ENCODE results near the gene CACNA1H. TPM values are rescaled to one million over a fixed set of nuclear protein-coding genes. Genes with fewer than 3 reads are reported as not detected.
"Not testable (repeated sequence)": the region's sequence is repeated elsewhere in the genome, so short reads cannot be mapped to it uniquely, and the experiment has no call there.

CACNA1H gene
- total RNA-seq, 2 experiments from 2014 or later, result 0.86 to 0.98 TPM

DNA sequence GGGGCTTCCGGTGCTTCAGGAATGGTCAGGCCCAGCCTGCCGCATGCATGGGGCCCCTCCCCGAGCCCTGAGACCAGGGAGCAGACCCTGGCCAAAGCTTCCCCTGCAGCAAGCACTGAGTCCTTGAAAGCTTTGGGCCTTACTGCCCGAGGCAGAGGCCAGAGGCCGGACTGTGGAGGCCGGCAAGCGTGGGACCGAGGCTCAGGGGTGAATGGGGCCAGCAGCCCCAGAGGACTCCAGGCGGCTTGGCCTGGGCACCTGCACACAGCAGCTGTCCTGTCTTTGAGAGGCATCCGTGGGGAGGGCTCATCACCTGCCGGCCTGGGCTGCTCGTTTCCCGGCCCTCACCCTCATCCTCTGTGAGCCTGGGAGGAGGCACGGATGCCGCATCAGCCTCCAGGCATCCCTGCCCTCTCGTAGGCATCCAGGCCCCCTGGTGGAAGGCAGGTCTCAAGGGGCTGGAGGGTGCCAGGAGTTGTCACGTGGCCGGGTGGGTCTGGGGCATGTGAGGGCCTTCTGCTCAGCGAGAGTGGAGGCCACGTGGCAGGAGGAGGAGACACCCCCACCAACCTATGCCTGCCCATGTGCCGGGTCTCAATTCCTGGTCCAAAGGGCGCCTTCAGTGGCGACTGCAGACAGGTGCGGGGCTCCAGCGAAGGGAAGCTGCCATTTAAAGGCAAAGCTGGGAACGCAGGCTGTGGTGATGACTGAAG is 31.4 kb downstream of the CACNA1H start:
- Mint-ChIP-seq H3K9me3 (ENCODE audit: low read depth) (no peaks in the 10 kb centered on the region), H3K27me3 (no peaks in the 10 kb centered on the region), H3K4me1 (no peaks in the 10 kb centered on the region), H3K36me3 (ENCODE audit: low read depth) (no peaks in the 10 kb centered on the region), H3K4me3 (no peak overlapping the region), H3K27ac (no peak overlapping the region)
- intact Hi-C loops (cut with DNase I, micrococcal nuclease), result no loop called here
- ChIA-PET CTCF (no interaction called here), POLR2A (no interaction called here)
- no peak for DNase-seq
- no peak for ATAC-seq

DNA sequence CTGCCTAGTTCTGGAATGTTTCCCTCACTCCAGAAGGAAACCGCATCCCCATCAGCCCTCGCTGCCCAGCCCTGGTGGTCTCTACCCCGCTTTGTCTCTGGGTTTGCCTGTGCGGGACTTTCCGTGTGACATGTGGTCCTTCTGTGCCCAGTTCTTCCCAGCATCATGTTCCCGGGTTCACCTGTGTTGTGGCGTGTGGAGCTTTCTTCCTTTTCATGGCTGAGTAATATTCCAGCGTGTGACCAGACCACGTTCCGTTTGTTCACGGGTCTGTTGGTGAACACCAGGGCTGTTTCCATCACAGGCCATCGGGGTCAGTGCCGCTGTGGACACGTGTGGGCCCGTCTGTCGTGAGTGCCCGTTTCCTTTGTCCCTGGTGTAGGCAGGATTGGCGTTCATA is 32.1 kb downstream of the CACNA1H start:
- Mint-ChIP-seq H3K4me1 (no peaks in the 10 kb centered on the region), H3K9me3 (ENCODE audit: low read depth) (no peaks in the 10 kb centered on the region), H3K36me3 (ENCODE audit: low read depth) (no peaks in the 10 kb centered on the region), H3K27ac (no peak overlapping the region), H3K27me3 (no peaks in the 10 kb centered on the region), H3K4me3 (no peak overlapping the region)
- ChIA-PET CTCF (no interaction called here), POLR2A (no interaction called here)
- intact Hi-C loops (cut with DNase I, micrococcal nuclease), result no loop called here
- DNase-seq (no peak), ATAC-seq (no peak)

DNA sequence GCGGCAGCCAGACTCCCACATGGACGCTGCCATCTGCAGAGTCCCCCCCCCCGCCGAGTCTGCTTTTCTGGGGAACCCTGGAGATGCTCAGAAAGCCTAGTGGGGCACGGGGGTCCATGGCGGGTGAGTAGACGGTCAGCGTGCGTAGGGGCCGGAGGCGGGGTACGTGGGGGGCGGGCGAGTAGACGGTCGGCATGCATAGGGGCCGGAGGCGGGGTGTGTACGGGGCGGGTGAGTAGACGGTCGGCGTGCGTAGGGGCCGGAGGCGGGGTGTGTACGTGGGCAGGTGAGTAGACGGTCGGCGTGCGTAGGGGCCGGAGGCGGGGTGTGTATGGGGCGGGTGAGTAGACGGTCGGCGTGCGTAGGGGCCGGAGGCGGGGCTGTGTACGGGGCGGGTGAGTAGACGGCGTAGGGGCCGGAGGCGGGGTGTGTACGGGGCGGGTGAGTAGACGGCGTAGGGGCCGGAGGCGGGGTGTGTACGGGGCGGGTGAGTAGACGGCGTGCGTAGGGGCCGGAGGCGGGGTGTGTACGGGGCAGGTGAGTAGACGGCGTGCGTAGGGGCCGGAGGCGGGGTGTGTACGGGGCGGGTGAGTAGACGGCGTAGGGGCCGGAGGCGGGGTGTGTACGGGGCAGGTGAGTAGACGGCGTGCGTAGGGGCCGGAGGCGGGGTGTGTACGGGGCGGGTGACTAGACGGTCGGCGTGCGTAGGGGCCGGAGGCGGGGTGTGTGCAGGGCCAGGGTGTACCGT is 32.7 kb downstream of the CACNA1H start:
- POLR2A ChIA-PET; H3K4me3 Mint-ChIP-seq; DNase-seq; H3K4me1 Mint-ChIP-seq; H3K9me3 Mint-ChIP-seq (ENCODE audit: low read depth); H3K27ac Mint-ChIP-seq; intact Hi-C loops (cut with DNase I, micrococcal nuclease); H3K36me3 Mint-ChIP-seq (ENCODE audit: low read depth); CTCF ChIA-PET; H3K27me3 Mint-ChIP-seq; ATAC-seq: not testable (repeated sequence)

DNA sequence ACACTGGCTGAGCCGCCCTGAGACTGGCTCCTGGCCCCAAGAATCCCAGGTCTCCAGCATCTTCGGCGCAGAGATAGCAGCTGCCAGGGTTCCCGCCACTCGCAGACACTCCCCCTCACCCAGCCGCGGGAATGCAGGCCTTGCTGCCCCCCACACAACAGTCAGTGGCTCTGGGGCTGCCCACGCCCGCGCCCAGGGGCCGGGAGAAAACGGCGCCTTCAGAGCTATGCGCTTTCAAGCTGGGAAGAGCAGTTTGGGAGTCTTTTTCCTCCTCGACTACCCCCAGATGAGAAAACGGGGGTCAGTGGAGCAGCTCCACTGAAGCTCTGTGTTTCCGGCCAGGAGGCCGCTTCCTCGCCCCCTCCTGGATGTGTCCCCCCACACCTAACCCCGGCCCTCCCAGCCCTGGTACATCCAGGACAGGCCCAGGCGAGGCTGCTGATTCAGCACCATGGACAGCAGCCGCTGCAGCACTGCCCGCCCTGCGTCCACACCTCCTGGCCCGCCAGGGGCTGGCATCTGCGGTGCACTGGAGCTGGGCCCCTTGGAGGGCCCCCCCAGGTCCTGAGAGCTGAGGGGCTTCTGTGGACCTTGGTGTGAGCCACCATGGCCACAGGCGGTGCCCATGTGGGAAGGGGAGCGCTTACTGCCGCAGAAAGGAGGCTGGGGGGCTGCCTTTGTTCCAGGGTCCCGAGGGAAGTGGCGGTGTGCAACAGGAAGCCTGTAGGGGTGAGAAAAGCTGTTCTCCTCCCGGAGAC is 35.7 kb downstream of the CACNA1H start:
- intact Hi-C loops (cut with DNase I, micrococcal nuclease), result no loop called here

DNA sequence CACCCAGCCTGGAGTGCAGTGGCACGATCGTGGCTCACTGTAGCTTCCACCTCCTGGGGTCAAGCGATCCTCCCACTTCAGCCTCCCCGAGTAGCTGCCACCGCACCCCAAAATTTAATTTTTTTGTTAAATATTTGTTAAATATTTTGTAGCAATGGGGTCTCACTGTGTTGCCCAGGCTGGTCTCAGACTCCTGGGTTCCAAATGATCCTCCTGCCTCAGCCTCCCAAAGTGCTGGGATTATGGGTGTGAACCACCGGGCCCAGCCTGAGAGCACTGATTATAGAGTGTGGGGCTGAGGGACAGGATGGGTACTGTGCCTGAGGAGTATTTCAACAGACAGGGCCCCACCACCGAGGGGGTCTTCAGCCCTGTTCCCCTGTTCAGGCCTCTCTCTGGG is 36.5 kb downstream of the CACNA1H start:
- DNase-seq (no peak), ATAC-seq (no peak)
- H3K4me1 Mint-ChIP-seq, result no peaks in the 10 kb centered on the region
- no peak overlapping the region for H3K27ac Mint-ChIP-seq
- no peaks in the 10 kb centered on the region for H3K9me3 Mint-ChIP-seq (ENCODE audit: low read depth)
- POLR2A ChIA-PET, result no interaction called here
- no peak overlapping the region for H3K4me3 Mint-ChIP-seq
- H3K36me3 Mint-ChIP-seq (ENCODE audit: low read depth), result no peaks in the 10 kb centered on the region
- intact Hi-C loops (cut with DNase I, micrococcal nuclease), result no loop called here
- CTCF ChIA-PET, result no interaction called here
- H3K27me3 Mint-ChIP-seq, result no peaks in the 10 kb centered on the region

More for the DNA sequence above, 35.7 kb downstream of the CACNA1H start:
- Mint-ChIP-seq H3K27ac (no peak overlapping the region), H3K4me1 (no peaks in the 10 kb centered on the region), H3K4me3 (no peak overlapping the region), H3K9me3 (ENCODE audit: low read depth) (no peaks in the 10 kb centered on the region), H3K27me3 (no peaks in the 10 kb centered on the region), H3K36me3 (ENCODE audit: low read depth) (no peaks in the 10 kb centered on the region)
- CTCF ChIA-PET, result interaction anchor here (0.8 kb wide), 1 partner anchor 253 kb away, joined by 3 read pairs; no protein-coding TSS in a partner anchor
- POLR2A ChIA-PET, result no interaction called here
- ATAC-seq (peak; percentile 64), DNase-seq (peak; percentile 72)

DNA sequence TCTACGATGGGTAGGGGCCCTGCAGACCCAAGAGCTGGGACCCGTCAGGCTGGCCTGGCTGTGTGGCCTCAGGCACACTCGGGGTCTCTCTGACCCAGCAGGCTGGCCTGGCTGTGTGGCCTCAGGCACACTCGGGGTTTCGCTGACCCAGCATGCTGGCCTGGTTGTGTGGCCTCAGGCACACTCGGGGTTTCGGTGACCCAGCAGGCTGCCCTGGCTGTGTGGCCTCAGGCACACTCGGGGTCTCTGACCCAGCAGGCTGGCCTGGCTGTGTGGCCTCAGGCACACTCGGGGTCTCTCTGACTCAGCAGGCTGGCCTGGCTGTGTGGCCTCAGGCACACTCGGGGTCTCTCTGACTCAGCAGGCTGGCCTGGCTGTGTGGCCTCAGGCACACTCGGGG is 37.9 kb downstream of the CACNA1H start:
- H3K27ac Mint-ChIP-seq; POLR2A ChIA-PET; DNase-seq; ATAC-seq; H3K36me3 Mint-ChIP-seq (ENCODE audit: low read depth); H3K9me3 Mint-ChIP-seq (ENCODE audit: low read depth); H3K27me3 Mint-ChIP-seq; CTCF ChIA-PET; H3K4me1 Mint-ChIP-seq; H3K4me3 Mint-ChIP-seq: not testable (repeated sequence)
- intact Hi-C loops (cut with DNase I, micrococcal nuclease), result loop anchor here in 1 of 2 experiments (5.0 kb wide), 1 partner anchor 378 kb away; no protein-coding TSS in a partner anchor

DNA sequence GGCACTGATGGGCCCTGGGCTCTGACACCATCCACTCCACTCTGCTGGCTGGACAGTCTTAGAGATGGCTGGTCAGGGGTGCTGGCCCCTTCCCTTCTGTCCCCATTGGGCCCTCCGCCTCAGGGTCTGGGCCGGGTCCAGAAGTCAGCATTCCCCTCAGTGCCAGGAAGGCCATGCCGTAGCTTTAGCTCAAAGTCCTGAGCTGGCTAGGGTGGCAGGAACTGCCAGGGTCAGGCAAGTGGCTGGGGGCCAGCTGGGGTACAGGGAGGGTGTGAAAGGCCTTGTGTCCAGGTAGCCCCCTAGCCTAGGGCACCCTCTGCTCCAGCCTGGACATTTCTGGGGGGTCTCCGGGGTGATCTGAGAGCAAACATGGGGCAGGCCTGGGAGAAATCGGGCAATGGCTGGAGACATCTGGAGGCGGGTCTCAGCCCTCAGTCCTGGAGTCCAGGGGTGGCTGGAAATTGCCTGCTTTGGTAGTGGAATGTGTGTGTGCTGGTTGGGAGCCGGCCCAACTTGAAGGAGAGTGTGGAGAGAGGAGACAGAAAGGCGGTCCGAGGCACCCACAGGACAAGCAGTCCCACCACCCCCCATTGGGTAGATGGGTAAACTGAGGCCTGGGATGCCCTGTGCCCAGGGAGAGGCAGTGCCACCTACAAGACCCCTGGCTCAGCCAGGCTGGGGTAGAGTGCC is 39.6 kb downstream of the CACNA1H start:
- DNase-seq (no peak), ATAC-seq (no peak)
- Mint-ChIP-seq H3K4me3 (no peak overlapping the region), H3K4me1 (no peaks in the 10 kb centered on the region), H3K36me3 (ENCODE audit: low read depth) (no peaks in the 10 kb centered on the region), H3K9me3 (ENCODE audit: low read depth) (no peaks in the 10 kb centered on the region), H3K27me3 (no peaks in the 10 kb centered on the region), H3K27ac (no peak overlapping the region)
- POLR2A ChIA-PET, result no interaction called here
- intact Hi-C loops (cut with DNase I, micrococcal nuclease), result loop anchor here in 1 of 2 experiments (5.0 kb wide), 1 partner anchor 380 kb away; no protein-coding TSS in a partner anchor
- CTCF ChIA-PET, result interaction anchor here (0.6 to 0.8 kb wide), 2 partner anchors 48 to 145 kb away, joined by 3 read pairs; no protein-coding TSS in a partner anchor

DNA sequence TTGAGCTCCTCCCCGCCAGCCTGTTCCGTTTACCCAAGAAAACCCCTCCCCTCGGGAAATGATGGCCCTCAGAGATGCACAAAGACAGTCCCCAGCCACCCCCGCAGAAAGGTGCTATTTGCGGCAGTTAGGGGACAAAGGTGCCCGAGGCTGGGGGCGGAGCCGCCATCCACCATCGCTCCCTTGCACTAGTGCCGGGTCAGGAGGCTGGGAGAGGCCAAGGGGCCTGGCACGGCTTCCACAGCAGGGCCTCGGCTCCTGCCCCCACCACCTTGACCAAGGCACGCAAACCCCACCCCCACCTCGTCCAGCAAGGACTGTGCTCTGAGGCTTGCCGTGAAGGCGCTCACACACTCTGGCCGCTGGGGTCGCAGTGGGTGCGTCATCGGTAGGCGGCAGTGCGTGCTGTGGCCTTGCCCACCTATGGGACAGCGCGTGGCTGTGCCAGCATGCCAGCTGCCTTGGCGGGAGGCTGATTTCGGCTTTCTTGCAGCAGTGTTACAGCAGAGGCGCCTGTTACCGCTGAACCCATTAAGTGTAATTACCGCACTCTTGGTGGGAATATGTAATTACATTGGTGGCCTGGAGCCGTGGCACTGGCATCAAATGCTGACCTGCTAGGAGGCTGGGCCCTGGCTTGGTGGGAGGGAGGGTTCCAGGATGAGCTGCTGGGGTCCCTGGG is 40.4 kb downstream of the CACNA1H start:
- H3K36me3 Mint-ChIP-seq (ENCODE audit: low read depth), result no peaks in the 10 kb centered on the region
- DNase-seq (no peak), ATAC-seq (no peak)
- H3K27ac Mint-ChIP-seq, result no peak overlapping the region
- no peak overlapping the region for H3K4me3 Mint-ChIP-seq
- CTCF ChIA-PET, result interaction anchor here (0.6 kb wide), 1 partner anchor 146 kb away, joined by 3 read pairs; no protein-coding TSS in a partner anchor
- H3K27me3 Mint-ChIP-seq, result no peaks in the 10 kb centered on the region
- POLR2A ChIA-PET, result no interaction called here
- intact Hi-C loops (cut with DNase I, micrococcal nuclease), result loop anchor here in 1 of 2 experiments (5.0 kb wide), 1 partner anchor 381 kb away; no protein-coding TSS in a partner anchor
- H3K9me3 Mint-ChIP-seq (ENCODE audit: low read depth), result no peaks in the 10 kb centered on the region
- H3K4me1 Mint-ChIP-seq, result no peaks in the 10 kb centered on the region

DNA sequence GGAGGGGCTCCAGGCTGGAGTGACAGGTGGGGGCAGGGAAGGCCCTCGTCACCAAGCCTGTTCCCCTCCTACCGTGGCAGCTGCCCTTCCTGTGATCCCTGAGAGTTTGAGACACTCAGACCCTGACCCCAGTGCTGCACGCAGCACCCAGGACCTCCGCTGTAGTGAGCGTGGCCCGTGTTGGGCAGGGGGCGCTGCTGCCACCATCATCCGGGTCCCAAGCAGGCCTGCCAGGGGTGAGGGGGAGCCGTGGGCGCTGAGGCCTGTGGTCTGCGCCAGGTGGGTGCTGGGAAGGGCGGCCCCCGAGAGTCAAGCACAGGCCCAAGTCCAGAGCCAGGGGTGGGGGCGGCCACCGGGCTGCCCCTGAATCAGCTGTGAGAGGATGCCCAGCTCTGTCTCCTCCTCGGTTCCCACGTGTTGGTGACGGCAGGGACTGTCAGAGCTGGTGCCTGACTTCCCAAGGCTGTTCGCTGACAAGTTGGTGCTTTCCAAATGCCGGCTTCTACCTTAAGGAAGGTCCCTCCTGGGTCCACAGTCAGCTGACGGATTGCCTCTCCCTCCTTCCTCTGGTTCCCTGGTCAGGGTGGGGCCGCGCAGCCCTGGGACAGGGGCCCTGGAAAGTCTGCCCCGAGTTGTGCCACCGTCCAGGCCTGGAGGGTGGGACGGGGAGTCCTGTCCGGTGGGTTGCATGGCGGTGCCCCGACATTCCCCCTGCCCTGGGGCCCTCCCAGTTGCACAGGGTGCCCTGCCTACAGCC is 41.1 kb downstream of the CACNA1H start:
- ChIA-PET POLR2A (interaction anchor here (0.6 kb wide), 1 partner anchor 230 kb away, joined by 4 read pairs; no protein-coding TSS in a partner anchor), CTCF (no interaction called here)
- no peak for ATAC-seq
- H3K9me3 Mint-ChIP-seq (ENCODE audit: low read depth), result no peaks in the 10 kb centered on the region
- H3K4me3 Mint-ChIP-seq, result no peak overlapping the region
- H3K27ac Mint-ChIP-seq, result no peak overlapping the region
- no peaks in the 10 kb centered on the region for H3K36me3 Mint-ChIP-seq (ENCODE audit: low read depth)
- intact Hi-C loops (cut with DNase I, micrococcal nuclease), result loop anchor here (1.0 to 5.0 kb wide), 4 partner anchors 87 to 382 kb away; no protein-coding TSS in a partner anchor
- H3K4me1 Mint-ChIP-seq, result no peaks in the 10 kb centered on the region
- no peak for DNase-seq
- H3K27me3 Mint-ChIP-seq, result no peaks in the 10 kb centered on the region

DNA sequence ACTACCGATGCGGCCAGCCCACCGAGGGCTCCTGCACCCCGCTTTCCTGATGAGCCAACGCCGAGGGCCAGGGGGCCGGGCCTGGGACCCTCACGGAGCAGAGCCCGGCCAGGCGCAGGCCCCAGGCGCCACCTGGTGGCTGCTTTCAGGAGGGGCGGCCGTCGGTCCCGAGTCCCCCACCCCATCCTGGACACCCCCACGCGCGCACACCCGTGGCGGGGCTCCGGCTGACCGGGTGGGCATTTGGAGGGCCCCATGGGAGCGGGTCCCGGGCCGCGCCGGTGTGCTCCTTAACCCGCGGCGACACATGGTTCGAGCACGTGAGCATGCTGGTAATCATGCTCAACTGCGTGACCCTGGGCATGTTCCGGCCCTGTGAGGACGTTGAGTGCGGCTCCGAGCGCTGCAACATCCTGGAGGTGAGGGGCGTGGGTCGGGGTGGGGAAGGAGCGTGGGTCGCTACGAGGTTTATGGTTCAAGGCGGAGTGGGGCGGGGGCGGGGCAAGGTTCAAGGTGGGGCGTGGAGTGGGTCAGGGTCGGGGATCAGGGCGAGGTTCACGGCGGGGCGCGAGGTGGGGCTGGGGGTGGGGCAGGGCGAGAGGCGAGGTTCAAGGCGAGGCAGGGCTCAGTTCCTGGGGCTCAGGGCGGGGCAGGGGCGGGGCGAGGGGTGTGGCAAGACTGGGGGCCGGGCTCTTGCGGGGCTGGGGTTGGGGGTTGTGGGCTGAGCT is 41.9 kb downstream of the CACNA1H start:
- Mint-ChIP-seq H3K27ac (no peak overlapping the region), H3K36me3 (ENCODE audit: low read depth) (no peaks in the 10 kb centered on the region), H3K4me3 (no peak overlapping the region), H3K27me3 (no peaks in the 10 kb centered on the region), H3K9me3 (ENCODE audit: low read depth) (no peaks in the 10 kb centered on the region), H3K4me1 (no peaks in the 10 kb centered on the region)
- intact Hi-C loops (cut with DNase I, micrococcal nuclease), result loop anchor here (1.0 to 5.0 kb wide), 4 partner anchors 88 to 383 kb away; no protein-coding TSS in a partner anchor
- ChIA-PET POLR2A (interaction anchor here (0.6 kb wide), 1 partner anchor 230 kb away, joined by 4 read pairs; no protein-coding TSS in a partner anchor), CTCF (no interaction called here)
- DNase-seq (peak; percentile 49), ATAC-seq (peak; percentile 43)
